SK-N-MC (cell line): Measurements from ENCODE around the gene PLEKHG5.

Source experiments
- EZH2 ChIP-seq: fragments of 200-600 bp; sonication (generic); IDR thresholded peaks from one replicate; pipeline ENCODE4 v1.6.1; 2017; ENCODE audit warnings: antibody characterized with exemption
- POLR2AphosphoS5 ChIP-seq: IDR thresholded peaks from 2 replicates; pipeline ENCODE4 v1.6.1; 2012; ENCODE audit warnings: mild to moderate bottlenecking, low read depth, low read length, borderline replicate concordance

DNA sequence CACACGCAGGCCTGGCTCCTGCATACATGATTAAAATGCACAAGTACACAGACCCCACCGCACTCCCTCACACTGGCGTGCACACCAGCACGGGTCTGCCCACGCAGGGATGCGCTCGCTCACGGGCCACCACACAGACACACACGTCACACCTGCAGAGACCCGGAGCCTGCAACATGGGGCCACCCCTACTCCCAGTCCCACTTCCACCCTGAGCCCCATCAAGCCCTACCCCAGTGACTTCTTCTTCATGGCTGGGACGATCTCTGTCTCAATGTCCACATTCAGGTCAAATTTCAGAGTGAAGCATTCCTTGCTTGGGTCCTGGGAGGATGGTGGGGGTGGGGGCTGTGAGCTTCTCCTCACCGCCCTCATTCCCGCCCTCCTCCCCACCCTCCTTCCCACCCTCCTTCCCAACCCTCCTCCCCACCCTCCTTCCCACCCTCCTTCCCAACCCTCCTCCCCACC lies 16.6 kb downstream of the PLEKHG5 start:
- no peak for TF ChIP-seq POLR2AphosphoS5
- TF ChIP-seq EZH2, result no peak
